LNCaP clone FGC (cell line): Measurements from ENCODE around the gene MB21D2.

ENCODE experiments used
- DNase-seq: peaks from one replicate; pipeline ENCODE4 v3.0.0-alpha.2; 2011; ENCODE audit warnings: low read depth
- H3K4me3 ChIP-seq: 2 replicates; pipeline ENCODE4 v1.5.1; 2011; ENCODE audit warnings: mild to moderate bottlenecking, low read depth, low read length, control low read depth
- CTCF ChIP-seq: IDR thresholded peaks from 2 replicates; pipeline ENCODE4 v1.5.1; 2012; ENCODE audit warnings: mild to moderate bottlenecking; ENCODE audit not compliant: control insufficient read depth, insufficient read depth; ENCODE audit errors: extremely low read depth

The MB21D2 gene

GRCh38 chr3:192931825-192932224, 14.2 kb upstream of the MB21D2 start:
- no peak overlapping the region for H3K4me3 ChIP-seq
- no peak for TF ChIP-seq CTCF
- DNase-seq = no peak

- no peak for DNase-seq
- TF ChIP-seq CTCF = no peak
- no peak overlapping the region for H3K4me3 ChIP-seq
Measured at GRCh38 chr3:192930577-192930976, 12.9 kb upstream of the MB21D2 start.

- no peak for DNase-seq
- no peak overlapping the region for H3K4me3 ChIP-seq
- no peak for TF ChIP-seq CTCF
Measured at GRCh38 chr3:192929755-192930547, 12.3 kb upstream of the MB21D2 start.

- no peak for DNase-seq
- no peak for TF ChIP-seq CTCF
- H3K4me3 ChIP-seq = no peak overlapping the region
Measured at GRCh38 chr3:192929146-192929545, 11.5 kb upstream of the MB21D2 start.

GRCh38 chr3:192928720-192929119, 11.1 kb upstream of the MB21D2 start:
- DNase-seq = peak; percentile 92
- no peak for TF ChIP-seq CTCF
- no peak overlapping the region for H3K4me3 ChIP-seq

GRCh38 chr3:192928016-192928415, 10.4 kb upstream of the MB21D2 start:
- no peak for DNase-seq
- no peak for TF ChIP-seq CTCF
- H3K4me3 ChIP-seq = no peak overlapping the region

GRCh38 chr3:192927016-192927415, 9.4 kb upstream of the MB21D2 start:
- DNase-seq = no peak
- no peak for TF ChIP-seq CTCF
- no peak overlapping the region for H3K4me3 ChIP-seq
